ENCODE results near the gene HMGN2. TPM values are rescaled to one million over a fixed set of nuclear protein-coding genes. Genes with fewer than 3 reads are reported as not detected.

Gene HMGN2
- polyA plus RNA-seq, 1 donor (not counting 4 experiments of a cell fraction or from before 2014, with no cell fraction given), result 130 TPM

GRCh38 chr1:26518355-26518754 lies 46.1 kb downstream of the HMGN2 start:
- no peaks in the 10 kb centered on the region for H3K9me1 ChIP-seq (ENCODE audit: control insufficient read depth, extremely low read depth, insufficient read depth, low read length)
- H3K4me3 ChIP-seq (ENCODE audit: control insufficient read depth in 2 of 3, extremely low read depth in 1 of 3, insufficient read depth in 2 of 3, low read depth in 1 of 3, low read length in 3 of 3), result no peak overlapping the region

GRCh38 chr1:26520339-26520738 lies 48.1 kb downstream of the HMGN2 start:
- H3K27me3 ChIP-seq (ENCODE audit: control insufficient read depth, extremely low read depth, insufficient read depth, low read length), result no peaks in the 10 kb centered on the region
- H3K27ac ChIP-seq (ENCODE audit: control insufficient read depth, insufficient read depth, low read length), result no peak overlapping the region
- H2AFZ ChIP-seq (ENCODE audit: control insufficient read depth, low read length), result no peak overlapping the region
- no peak overlapping the region for H3K4me3 ChIP-seq (ENCODE audit: control insufficient read depth in 2 of 3, extremely low read depth in 1 of 3, insufficient read depth in 2 of 3, low read depth in 1 of 3, low read length in 3 of 3)
- no peak for DNase-seq (ENCODE audit: low read depth, low spot score)
- H3K36me3 ChIP-seq (ENCODE audit: control insufficient read depth in 2 of 2, extremely low read depth in 1 of 2, insufficient read depth in 2 of 2, low read length in 2 of 2), result no peaks in the 10 kb centered on the region
- no peaks in the 10 kb centered on the region for H3K79me2 ChIP-seq (ENCODE audit: control insufficient read depth, insufficient read depth, low read length)
- no peaks in the 10 kb centered on the region for H3K9me3 ChIP-seq (ENCODE audit: control insufficient read depth, low read depth, low read length)
- TF ChIP-seq CTCF (optimal IDR thresholded peaks at IDR 0.05 in 1 of 3, IDR thresholded peaks at IDR 0.05 in 1 of 3, conservative IDR thresholded peaks at IDR 0.05 in 1 of 3; ENCODE audit: extremely low read depth in 1 of 3, insufficient read depth in 2 of 3, low read length in 3 of 3), result no peak
- no peak for TF ChIP-seq EZH2 (IDR thresholded peaks at IDR 0.05; ENCODE audit: low read length)
- H3K9ac ChIP-seq (ENCODE audit: control insufficient read depth, extremely low read depth, insufficient read depth, low read length), result no peak overlapping the region
- no peaks in the 10 kb centered on the region for H4K20me1 ChIP-seq (ENCODE audit: control insufficient read depth, extremely low read depth, insufficient read depth, low read length)
- dilution Hi-C loops (cut with MboI; ENCODE audit: extremely low pct_ligation_motif_present, low sequenced_read_pairs), result no loop called here
- no peak for FAIRE-seq
- no peak overlapping the region for H3K4me2 ChIP-seq (ENCODE audit: control insufficient read depth, extremely low read depth, insufficient read depth, low read depth, low read length)
- H3K4me1 ChIP-seq (ENCODE audit: control insufficient read depth, extremely low read depth, insufficient read depth, low read length), result peaks cover 16% of the 10 kb centered on the region
- no peaks in the 10 kb centered on the region for H3K9me1 ChIP-seq (ENCODE audit: control insufficient read depth, extremely low read depth, insufficient read depth, low read length)

More at GRCh38 chr1:26518355-26518754, 46.1 kb downstream of the HMGN2 start:
- Histone ChIP-seq H3K36me3 (ENCODE audit: control insufficient read depth in 2 of 2, extremely low read depth in 1 of 2, insufficient read depth in 2 of 2, low read length in 2 of 2) (no peaks in the 10 kb centered on the region), H3K79me2 (ENCODE audit: control insufficient read depth, insufficient read depth, low read length) (no peaks in the 10 kb centered on the region), H3K9ac (ENCODE audit: control insufficient read depth, extremely low read depth, insufficient read depth, low read length) (no peak overlapping the region), H3K27me3 (ENCODE audit: control insufficient read depth, extremely low read depth, insufficient read depth, low read length) (no peaks in the 10 kb centered on the region), H3K4me2 (ENCODE audit: control insufficient read depth, extremely low read depth, insufficient read depth, low read depth, low read length) (no peak overlapping the region), H4K20me1 (ENCODE audit: control insufficient read depth, extremely low read depth, insufficient read depth, low read length) (no peaks in the 10 kb centered on the region), H3K27ac (ENCODE audit: control insufficient read depth, insufficient read depth, low read length) (no peak overlapping the region), H2AFZ (ENCODE audit: control insufficient read depth, low read length) (no peak overlapping the region), H3K4me1 (ENCODE audit: control insufficient read depth, extremely low read depth, insufficient read depth, low read length) (no peaks in the 10 kb centered on the region), H3K9me3 (ENCODE audit: control insufficient read depth, low read depth, low read length) (no peaks in the 10 kb centered on the region)
- TF ChIP-seq CTCF (optimal IDR thresholded peaks at IDR 0.05 in 1 of 3, IDR thresholded peaks at IDR 0.05 in 1 of 3, conservative IDR thresholded peaks at IDR 0.05 in 1 of 3; ENCODE audit: extremely low read depth in 1 of 3, insufficient read depth in 2 of 3, low read length in 3 of 3), result no peak
- no peak for TF ChIP-seq EZH2 (IDR thresholded peaks at IDR 0.05; ENCODE audit: low read length)
- FAIRE-seq (no peak), DNase-seq (ENCODE audit: low read depth, low spot score) (no peak)
- dilution Hi-C loops (cut with MboI; ENCODE audit: extremely low pct_ligation_motif_present, low sequenced_read_pairs), result no loop called here
